Lower leg skin (tissue), 4 donors: Measurements from ENCODE around the gene CDKAL1. TPM values are rescaled to one million over a fixed set of nuclear protein-coding genes. Genes with fewer than 3 reads are reported as not detected.

Source experiments
- DNase-seq, 2 donors: peaks; one replicate each; pipeline ENCODE4 v3.0.0-alpha.2; 2019; ENCODE audit warnings: low spot score in 2 of 2
- H3K4me3 ChIP-seq: fragments of 200-600 bp; sonication (generic); 2 replicates; pipeline ENCODE4 v1.5.1; 2017; ENCODE audit warnings: mild to moderate bottlenecking, low read depth; ENCODE audit not compliant: poor library complexity, severe bottlenecking
- CTCF ChIP-seq, 3 donors: fragments of 450-650 bp; IDR thresholded peaks; one replicate each; pipeline ENCODE4 v1.5.1; 2016; ENCODE audit warnings: antibody characterized with exemption in 3 of 3, mild to moderate bottlenecking in 3 of 3, moderate library complexity in 2 of 3
- POLR2A ChIP-seq, 2 donors: fragments of 450-650 bp; IDR thresholded peaks; one replicate each; pipeline ENCODE4 v1.6.1; 2016 to 2017; ENCODE audit warnings: antibody characterized with exemption in 2 of 2, mild to moderate bottlenecking in 1 of 2, moderate library complexity in 1 of 2
- WGBS, 2 donors: methylation state at CpG; one replicate each; pipeline ENCODE4 v1.1.5; 2018; 5-methylcytosine and 5-hydroxymethylcytosine counted together
- intact Hi-C: fragments of 100-400 bp; cut with DNase I; formaldehyde crosslinking; loops from one replicate; pipeline ENCODE4 v1.15.0; 2023; ENCODE audit warnings: low total_unique reads
- total RNA-seq, 4 donors: library from RNA; depleted of rRNA; stranded (reverse); fragments of >200 nt; gene quantifications; one replicate each; pipeline ENCODE4 v1.1.0, GENCODE V29; 2016

CDKAL1 gene
- total RNA-seq, 4 donors from 2014 or later: 10.3 to 18.0 (median 11.6) TPM

GRCh38 chr6:21027507-21027906 is 493.2 kb downstream of the CDKAL1 start:
- no peak for TF ChIP-seq POLR2A (IDR thresholded peaks at IDR 0.05)
- no peak for TF ChIP-seq CTCF (IDR thresholded peaks at IDR 0.05)
- no peak for DNase-seq
- intact Hi-C loops: no loop called here
- WGBS, 2 donors: 92 to 97% methylated on average over 2 of the region's 2 CpGs
- H3K4me3 ChIP-seq: no peak overlapping the region

GRCh38 chr6:21031182-21031581 is 496.9 kb downstream of the CDKAL1 start:
- intact Hi-C loops: no loop called here
- TF ChIP-seq CTCF (IDR thresholded peaks at IDR 0.05): no peak
- no peak for TF ChIP-seq POLR2A (IDR thresholded peaks at IDR 0.05)
- 93 to 97% methylated on average over 5 of the region's 5 CpGs for WGBS, 2 donors
- no peak for DNase-seq
- H3K4me3 ChIP-seq: no peak overlapping the region

GRCh38 chr6:21033084-21033483 is 498.8 kb downstream of the CDKAL1 start:
- DNase-seq: no peak
- H3K4me3 ChIP-seq: no peak overlapping the region
- intact Hi-C loops: no loop called here
- 44 to 46% methylated on average over 1 of the region's 1 CpG for WGBS, 2 donors
- no peak for TF ChIP-seq POLR2A (IDR thresholded peaks at IDR 0.05)
- TF ChIP-seq CTCF (IDR thresholded peaks at IDR 0.05): no peak

- no peak overlapping the region for H3K4me3 ChIP-seq
- WGBS, 2 donors: 34 to 38% methylated on average over 4 of the region's 4 CpGs
- intact Hi-C loops: no loop called here
- peak; percentile 48 to 88 for DNase-seq
- no peak for TF ChIP-seq POLR2A (IDR thresholded peaks at IDR 0.05)
- TF ChIP-seq CTCF (IDR thresholded peaks at IDR 0.05): no peak
Observed at GRCh38 chr6:21033575-21034026, 499.3 kb downstream of the CDKAL1 start.

- TF ChIP-seq CTCF (IDR thresholded peaks at IDR 0.05) (no peak), POLR2A (IDR thresholded peaks at IDR 0.05) (no peak)
- WGBS, 2 donors: 56 to 64% methylated on average over 3 of the region's 3 CpGs
- DNase-seq: no peak
- intact Hi-C loops: no loop called here
- H3K4me3 ChIP-seq: no peak overlapping the region
Observed at GRCh38 chr6:21034345-21034744, 500.1 kb downstream of the CDKAL1 start.

- no peak overlapping the region for H3K4me3 ChIP-seq
- intact Hi-C loops: no loop called here
- no peak for TF ChIP-seq POLR2A (IDR thresholded peaks at IDR 0.05)
- no peak for TF ChIP-seq CTCF (IDR thresholded peaks at IDR 0.05)
- 96 to 100% methylated on average over 1 of the region's 1 CpG for WGBS, 2 donors
- DNase-seq: no peak
Observed at GRCh38 chr6:21037453-21037852, 503.2 kb downstream of the CDKAL1 start.
